Left lobe of liver (tissue), 2 donors: Measurements from ENCODE around the gene VTN. TPM values are rescaled to one million over a fixed set of nuclear protein-coding genes. Genes with fewer than 3 reads are reported as not detected.
A peak's percentile ranks its signal among the peaks of the same experiment; 100 is the strongest.
"Not testable (repeated sequence)": the region's sequence is repeated elsewhere in the genome, so short reads cannot be mapped to it uniquely, and the experiment has no call there.

Experiments used
- ATAC-seq: fragments of 200-7000 bp; cut with Tn5 transposase; one replicate; pipeline ENCODE4 v1.9.1; 2020; ENCODE audit warnings: mild to moderate bottlenecking, moderate library complexity
- DNase-seq: peaks from one replicate; pipeline ENCODE4 v3.0.0-alpha.2; 2020; ENCODE audit warnings: low spot score
- total RNA-seq: library from RNA; stranded (reverse); gene quantifications from one replicate; pipeline ENCODE4 v1.2.1, GENCODE V29; 2021
- donor health status: DM: no; HTN: no; CAD: no; lungs with moderate emphysema.
- donor health status: DM: no; HTN: yes; CAD: no.

Gene VTN
- total RNA-seq, 1 donor from 2014 or later: 3,241 TPM

DNA sequence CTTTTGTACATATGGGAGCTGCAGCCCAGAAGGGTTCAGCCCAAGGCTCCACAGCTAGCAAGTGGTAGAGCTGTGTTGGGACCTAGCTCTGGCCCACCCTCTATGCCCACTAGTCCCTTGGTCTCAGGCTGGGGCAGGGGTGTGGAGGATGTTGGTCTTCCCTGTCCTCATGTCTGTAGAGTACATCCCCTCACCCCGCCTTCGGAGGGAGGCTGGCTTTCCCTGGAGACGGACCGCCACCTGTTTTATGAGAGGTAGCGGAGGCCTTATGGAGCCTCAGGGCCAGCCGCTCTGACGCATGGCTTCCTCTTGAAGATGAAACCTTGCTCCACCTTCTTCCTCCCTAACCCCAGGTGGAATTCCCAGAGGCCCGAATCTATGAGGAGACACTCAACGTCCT, 26.1 kb downstream of the VTN start:
- DNase-seq: no peak
- no peak for ATAC-seq

DNA sequence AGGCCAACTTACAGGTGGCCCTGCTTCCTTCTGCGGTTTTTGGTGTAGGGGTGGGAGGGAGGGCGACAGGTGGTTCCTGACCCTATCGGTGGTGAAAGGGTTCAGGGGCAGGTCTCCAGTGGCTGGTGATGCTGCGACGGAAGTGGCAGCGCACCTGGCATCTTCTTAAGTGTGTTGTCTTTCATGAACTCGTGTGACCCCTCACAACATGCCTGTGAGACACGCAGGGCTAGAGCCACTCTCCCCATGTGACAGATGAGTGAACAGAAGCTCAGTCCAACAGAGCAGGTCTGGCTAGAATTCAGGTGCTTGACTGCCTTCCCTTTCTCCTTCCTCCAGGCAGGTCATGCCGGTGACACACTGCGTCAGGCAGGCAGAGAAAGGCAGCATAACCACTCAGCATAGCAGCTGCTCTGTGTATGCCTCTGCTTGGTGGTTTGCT, 26.6 kb downstream of the VTN start:
- peak; percentile 6 for ATAC-seq
- peak; percentile 55 for DNase-seq

DNA sequence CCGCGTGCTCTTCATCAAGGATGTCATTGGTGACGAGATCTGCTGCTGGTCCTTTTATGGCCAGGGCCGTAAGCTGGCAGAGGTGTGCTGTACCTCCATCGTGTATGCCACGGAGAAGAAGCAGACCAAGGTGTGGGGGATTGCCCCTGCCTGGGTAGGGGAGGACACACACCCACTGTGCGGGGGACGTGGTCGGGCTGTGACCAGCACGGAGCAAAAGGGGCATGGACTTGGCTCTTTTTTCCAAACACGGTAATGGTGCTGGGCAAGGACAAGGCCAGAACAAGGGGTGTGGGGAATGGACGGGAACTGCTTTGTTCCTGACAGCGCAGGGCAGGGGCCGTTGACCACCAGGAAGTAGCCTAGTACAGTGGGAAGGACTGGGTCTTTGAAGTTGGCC, 27.8 kb downstream of the VTN start:
- no peak for ATAC-seq
- no peak for DNase-seq

DNA sequence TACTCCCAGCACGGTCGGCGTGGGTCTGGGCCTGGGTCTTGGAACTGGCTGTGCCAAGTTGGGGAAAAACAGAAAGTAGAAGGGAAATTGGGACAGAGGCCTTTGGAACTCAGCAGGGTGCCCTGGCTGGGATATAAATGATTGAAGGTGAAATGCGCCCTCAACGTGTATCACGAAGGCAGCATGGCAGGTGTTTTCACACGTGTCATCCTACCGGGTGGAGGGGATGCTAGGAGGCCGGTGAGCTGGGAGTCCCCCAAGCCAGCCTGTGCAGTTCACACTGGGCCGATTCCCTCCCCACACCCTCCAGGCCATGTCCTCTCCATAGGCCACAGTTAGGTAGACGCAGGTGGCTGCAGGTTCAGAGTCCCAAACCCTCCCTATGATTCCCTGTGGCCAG, 28.6 kb downstream of the VTN start:
- ATAC-seq: no peak
- no peak for DNase-seq

DNA sequence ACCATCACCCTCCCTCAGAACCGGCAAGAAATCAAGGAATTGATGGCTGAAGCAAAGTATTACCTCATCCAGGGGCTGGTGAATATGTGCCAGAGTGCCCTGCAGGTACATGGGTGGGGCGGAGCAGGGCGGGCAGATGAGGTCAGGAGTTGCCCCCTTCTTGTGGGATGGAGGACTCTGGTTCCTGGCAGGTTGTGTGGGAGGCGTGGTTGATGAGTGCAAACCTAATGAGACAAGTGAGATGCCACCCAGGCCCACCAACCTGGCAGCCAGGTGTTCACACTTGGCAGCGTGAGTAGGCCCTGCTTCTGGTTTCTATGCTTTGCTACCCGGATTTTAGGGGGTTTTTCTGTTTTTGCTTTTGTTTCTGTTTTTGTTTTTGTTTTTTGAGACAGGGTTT, 29.7 kb downstream of the VTN start:
- DNase-seq (no peak), ATAC-seq (no peak)

DNA sequence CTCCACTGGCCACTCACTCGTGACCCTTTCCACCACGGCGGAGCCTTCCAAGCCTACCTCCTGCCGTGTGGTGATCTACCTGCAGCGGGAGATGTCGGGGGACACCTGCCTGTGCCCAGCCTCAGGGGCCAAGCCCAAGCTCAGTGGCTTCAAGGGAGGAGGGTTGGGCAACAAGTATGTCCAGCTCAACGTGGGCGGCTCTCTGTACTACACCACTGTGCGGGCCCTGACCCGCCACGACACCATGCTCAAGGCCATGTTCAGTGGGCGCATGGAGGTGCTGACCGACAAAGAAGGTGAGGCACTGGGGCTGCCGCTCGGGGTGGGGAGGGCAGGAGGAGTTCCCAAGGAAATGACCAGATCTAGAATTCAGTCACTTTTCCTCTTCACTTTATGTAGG, 30.7 kb downstream of the VTN start:
- no peak for DNase-seq

DNA sequence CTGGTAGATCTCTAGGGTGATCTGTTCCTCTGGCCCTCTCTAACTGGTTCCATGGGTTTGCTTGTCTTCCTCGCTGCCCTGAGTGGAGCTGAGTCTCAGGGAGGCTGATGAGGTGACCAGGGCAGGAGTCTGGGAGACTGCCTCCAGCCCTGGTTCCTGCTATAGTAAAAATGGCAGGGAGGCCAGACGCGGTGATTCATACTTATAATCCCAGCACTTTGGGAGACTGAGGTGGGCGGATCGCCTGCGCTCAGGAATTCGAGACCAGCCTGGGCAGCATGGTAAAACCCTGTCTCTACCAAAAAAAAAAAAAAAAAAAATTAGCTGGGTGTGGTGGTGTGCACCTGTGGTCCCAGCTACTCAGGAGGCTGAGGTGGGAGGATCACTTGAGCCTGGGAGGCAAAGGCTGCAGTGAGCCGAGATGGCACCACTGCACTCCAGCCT, 31.3 kb downstream of the VTN start:
- not testable (repeated sequence) for ATAC-seq

More for the DNA sequence above, 30.7 kb downstream of the VTN start:
- ATAC-seq: no peak

DNA sequence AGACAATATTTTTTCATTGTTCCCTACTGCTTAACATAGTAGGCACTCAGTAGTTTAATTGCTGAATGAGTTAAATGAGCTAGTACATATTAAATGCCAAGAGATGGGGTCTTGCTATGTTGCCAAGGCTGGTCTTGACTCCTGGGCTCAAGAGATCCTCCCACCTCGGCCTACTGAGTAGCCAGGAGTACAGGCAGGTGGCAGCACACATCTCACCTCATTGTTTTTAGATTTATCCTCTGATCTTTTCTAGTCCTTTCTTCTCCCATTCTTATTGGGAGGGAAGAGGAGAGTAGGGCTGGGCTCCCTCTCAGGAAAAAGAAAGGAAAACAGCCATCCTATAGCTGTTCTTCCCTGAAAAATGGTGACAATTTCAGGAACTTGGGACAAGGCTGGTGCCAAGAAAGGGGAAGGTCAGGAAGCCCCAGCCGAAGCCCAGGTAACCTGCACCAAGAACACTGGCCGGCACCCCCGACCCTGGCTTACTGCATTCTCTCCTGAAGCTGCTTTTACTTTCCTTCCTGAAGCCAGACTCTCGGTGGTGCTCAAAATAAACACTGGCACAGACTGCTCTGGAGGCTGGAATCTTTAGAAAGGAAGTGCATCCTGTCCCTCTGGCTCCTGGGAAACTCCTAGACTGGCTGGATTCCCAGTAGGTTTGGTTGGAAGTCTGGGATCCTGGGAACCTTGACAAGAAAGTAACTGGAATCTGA, 31.9 kb downstream of the VTN start:
- ATAC-seq: no peak
- DNase-seq: no peak

More for the DNA sequence above, 31.3 kb downstream of the VTN start:
- DNase-seq: not testable (repeated sequence)

DNA sequence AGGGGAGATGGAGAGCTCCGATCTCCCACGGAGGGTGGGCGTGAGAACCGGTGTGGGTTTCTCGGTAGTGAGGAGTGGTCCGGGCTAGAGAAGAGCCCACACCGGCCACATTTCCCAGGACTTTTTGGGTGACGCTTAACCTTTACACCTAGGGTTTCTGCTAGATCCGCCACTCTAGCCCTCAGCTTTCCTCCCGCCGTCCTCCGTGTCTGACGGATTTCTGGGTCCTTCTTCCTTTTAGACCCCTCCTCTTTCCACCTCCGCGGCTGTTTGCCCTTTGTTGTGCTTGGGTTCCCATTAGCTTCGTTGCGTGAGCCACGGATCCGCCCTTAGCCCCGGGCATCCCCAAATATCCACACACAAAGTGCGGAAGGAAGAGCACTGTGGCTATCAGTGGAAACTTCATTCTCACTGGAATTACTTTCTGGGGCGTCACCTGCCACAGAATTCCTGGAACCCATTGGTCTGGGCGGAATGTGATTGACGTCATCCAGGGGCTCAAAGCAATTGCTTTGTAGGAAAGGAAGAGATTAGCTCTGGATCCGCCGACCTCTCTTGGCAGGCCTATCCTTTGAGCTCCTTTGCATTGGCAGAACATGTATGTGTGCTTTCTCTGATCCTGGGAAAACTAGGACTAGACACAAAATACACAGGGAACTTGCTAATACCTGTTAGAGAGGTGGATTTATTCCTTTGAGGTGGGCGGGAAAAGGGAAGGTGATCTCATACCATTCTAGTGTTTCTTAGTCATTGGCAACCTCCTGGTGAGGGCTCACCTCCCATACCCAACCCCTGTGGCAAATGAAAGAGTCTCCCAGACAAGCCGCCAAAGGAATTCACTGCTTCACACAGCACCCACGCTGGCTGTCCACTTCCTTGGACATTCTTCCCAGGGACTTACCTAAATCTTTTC, 33.9 kb downstream of the VTN start:
- DNase-seq: peak; percentile 80

DNA sequence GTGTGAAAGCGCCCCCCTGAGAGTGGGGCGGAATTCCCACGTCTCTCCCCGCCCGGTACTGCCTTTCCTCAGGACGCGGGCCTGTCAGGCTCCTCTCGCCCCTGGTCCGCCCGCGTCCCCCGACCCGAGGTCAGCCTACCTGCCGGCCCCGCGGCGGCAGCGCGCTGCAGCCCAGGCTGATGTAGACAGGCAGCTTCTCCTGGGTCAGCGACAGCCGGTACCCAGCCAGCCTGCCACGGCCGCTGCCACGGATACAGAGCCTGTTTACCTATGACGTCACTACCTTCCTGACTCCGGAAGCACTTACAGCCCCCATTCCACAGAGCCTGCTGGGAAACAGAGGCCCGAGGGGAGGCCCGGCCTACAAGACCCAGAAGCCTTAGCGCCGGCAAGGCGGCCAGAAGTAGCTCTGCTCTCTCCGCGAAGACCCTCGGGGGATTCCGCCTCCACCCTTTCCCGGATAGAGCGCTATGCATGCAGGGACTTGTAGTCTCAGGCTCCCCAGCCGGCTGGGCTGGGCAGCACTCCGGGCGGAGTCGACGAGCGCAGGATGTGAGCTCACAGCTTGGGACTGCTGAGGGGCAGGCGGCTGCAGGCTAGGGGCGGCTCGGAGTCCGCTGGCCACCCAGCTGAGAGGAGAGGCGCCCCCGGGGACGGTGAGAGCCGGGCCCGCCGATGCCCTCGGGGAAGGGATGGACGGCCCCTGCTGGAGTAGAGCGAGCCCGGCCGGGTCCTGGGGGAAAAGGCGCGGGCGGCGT, 34.7 kb downstream of the VTN start, which contains the start of the genes IFT20 and TNFAIP1:
TSS of gene IFT20 (minus strand) at position 272 of the 758 bp plus-strand sequence. CDS start 3,487 bp downstream, outside the sequence.
TSS of gene TNFAIP1 (plus strand) at position 561 of the 758 bp plus-strand sequence. CDS start 3,761 bp downstream, outside the sequence.
- ATAC-seq: peak; percentile 93
- peak; percentile 99 for DNase-seq

More for the DNA sequence above, 33.9 kb downstream of the VTN start:
- peak; percentile 45 for ATAC-seq

DNA sequence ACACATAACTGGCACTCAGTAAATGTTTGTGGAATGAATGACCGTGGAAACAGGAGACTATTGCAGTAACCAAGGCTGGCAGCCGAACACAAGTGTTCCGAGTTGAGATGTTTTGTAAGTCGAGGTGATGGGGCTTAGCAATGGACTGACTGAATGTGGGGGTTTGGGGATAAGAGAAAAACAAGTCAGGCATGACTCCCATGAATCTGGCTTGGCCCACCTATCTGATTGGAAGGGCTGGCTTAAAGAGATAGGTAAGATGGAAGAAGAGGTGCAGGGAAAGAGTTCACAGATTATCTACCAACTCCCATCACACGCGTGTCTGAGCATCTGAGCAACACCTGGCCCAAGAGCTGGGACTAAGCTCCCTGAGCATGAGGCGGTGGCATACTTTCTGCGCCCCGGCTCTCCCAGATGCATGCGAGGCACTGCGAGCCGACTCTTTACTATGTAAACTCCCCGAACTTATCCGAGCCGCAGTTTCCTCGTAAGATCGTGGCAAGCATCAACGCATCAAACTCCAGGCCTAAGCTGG, 35.4 kb downstream of the VTN start:
- DNase-seq: no peak
- no peak for ATAC-seq

DNA sequence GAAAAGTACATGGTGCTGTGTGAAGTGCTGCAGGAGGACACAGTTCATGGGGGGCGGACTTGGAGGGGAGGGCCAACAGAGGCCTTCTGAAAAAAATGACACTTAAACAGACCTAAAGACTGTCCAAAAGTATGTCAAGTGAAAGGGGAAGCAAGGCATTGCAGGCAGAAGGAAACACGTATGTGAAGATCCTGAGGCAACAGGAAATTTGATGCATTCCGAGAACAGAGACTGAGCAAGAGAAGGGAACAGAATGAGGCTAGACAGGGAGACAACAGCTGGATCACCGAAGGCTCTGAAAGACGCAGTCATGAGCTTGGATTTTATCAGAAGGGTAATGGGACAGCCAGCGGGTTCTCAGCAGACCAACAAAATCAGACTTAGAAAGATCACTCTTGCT, 35.9 kb downstream of the VTN start:
- no peak for ATAC-seq

DNA sequence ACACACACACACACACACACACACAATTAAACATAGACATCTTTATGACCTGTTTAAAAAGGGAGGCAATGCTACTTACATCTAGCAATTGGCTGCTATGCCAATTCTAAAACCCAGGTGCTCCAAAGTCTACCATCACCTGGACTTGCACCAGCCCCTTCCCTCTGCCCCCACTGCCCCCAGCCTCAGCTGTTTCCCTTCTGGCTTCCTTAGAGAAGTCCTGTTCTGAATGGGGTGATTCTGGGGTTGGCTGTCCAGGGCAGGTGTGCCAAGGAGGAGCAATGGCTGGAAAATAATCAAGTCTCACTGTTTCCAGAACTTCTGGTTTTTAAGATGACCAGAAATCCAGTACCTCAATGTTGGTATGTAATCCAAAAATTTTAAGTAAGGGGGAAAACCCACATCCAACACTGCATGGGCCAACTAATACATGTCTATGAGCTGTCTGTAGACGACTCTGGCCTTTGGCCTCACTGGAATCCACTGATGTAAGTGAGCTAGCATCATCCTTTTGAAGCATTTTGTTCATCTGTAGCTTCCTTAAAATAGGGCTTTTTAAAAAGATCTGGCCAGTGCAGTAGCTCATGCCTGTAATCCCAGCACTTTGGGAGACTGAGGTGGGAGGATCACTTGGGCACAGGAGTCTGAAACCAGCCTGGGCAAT, 36.9 kb downstream of the VTN start:
- no peak for ATAC-seq
- DNase-seq: peak; percentile 32

More for the DNA sequence above, 35.9 kb downstream of the VTN start:
- DNase-seq: no peak

DNA sequence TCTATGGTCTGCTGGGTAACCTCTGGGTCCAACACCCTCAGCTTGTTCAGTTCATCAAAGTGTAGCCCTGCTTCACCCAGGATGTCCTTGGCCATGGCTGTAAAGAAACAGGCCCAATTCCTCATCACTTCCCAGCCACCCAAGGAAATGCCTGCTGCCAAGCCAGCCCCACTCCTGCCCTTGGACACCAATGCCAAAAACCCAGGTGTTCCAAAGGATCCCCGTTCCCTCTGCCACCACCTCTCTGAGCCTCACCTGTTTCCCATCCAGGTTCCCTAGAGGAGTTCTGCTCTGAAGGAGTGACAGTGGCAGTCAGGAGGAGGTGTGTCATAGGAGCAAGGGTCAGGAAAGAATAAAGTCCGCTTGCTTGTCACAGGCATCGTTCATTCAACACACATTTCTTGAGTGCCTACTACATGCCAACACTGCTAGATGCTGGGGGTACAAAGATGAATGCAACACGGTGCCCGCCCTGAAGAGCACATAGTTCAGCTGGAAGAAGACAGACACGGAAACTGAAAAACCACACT, 38.2 kb downstream of the VTN start:
- ATAC-seq (no peak), DNase-seq (peak; percentile 32)

DNA sequence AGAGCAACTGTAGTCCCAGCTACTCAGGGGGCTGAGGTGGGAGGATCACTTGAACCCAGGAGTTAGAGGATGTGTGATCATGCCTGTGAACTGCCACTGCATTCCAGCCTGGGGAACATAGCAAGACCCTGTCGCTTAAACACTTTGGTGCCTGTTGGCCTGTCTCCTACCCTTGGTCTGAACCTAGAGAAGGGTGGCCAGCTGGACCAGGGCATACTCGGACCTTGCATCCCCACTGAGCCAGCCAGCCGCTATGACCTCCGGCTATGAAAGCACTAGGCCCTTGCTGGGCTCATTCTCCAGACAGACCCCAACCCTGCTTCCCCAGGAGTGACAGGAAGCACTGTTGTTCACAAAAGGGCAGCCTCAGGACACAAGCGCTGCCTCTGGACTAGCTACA, 39.4 kb downstream of the VTN start:
- DNase-seq (peak; percentile 29), ATAC-seq (no peak)

DNA sequence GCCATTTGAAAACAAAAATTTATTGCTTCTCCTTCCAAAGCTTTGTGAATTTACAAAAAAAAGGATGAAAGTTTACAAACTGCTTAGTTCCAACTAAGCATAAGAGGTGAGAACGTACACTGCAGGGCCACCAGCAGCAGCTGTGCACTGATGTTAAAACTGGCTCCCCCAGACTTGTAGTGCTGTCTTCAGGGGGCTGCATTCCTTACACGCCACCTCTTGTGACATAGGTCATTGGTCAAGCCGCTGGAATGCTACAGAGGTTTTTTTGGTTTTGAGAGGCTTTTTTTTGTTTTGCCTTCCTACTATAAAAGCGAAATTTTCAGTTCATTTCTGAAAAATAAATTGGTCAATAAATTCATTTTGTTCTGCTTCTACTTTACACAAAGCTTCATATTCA, 41.8 kb downstream of the VTN start:
- peak; percentile 21 for DNase-seq
- ATAC-seq: no peak

DNA sequence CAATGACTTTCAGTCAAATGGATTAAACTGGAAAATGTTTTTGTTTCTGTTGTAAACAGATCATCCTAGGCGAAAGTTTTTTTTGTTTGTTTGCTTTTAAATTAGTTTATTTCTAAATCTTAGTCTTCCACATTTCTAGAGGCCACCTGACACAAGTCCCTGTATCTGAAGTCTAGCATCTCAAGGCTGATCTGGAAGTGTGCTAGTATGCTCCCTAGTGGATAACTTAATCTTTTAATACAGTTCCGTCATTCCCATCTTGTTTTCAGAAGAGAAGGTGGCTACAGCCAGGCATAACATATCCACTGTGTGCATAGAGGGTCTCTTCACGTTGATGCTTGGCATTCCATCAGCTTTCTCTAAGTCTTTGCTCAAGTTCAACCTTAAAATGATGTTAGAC, 42.4 kb downstream of the VTN start:
- no peak for ATAC-seq
- DNase-seq: no peak

DNA sequence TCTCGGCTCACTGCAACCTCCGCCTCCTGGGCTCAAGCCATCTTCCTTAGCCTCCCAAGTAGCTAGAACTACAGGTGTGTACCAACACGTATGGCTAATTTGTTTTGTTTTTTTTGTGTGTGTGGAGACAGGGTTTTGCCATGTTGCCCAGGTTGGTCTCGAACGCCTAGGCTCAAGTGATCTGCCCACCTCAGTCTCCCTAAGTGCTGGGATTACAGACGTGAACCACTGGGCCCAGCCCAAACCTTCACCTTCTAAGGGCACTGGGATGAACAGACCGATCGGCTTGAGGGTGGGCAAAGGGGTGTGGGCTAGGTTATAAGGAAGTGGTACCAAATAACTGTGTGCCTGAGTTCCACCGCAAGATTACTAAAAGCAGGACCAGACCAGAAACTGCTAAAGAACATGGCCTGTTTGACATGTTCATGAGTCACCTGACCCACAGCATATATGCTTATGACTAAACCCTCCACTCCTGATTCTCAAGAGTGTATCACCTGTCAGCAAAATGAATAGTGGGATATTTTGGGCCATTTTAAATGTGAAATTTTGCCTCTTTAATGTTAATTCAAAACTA, 43.0 kb downstream of the VTN start:
- no peak for ATAC-seq
- DNase-seq: peak; percentile 19

DNA sequence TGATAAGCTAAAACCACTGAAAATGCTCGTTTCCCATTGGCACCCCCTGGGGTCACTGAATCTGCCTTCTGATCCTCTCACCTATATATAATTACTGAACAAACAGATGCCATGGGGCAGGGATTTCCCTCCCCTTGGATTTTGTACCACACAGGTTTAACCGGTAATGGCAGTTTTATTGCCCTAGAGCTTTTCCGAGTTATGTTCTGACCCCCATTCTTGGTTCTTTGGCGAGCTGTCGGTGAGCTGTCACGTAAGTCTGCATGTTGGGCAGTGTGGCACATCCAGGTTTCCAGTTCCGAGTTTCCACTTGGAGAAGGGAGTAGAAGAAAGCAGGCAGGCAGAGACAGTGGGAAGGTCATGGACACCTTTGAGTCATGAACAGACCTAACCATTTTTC, 44.0 kb downstream of the VTN start:
- no peak for ATAC-seq
- peak; percentile 29 for DNase-seq
